HG03045 (cell line): Measurements from ENCODE around the gene NAALADL2.

Source experiments
- ATAC-seq: cut with Tn5 transposase; IDR thresholded peaks from one replicate; pipeline ENCODE4 v1.9.1; 2021; ENCODE audit warnings: mild to moderate bottlenecking, moderate library complexity; ENCODE audit not compliant: unreplicated experiment

The NAALADL2 gene

GRCh38 chr3:175295248-175296130 lies 436.4 kb downstream of the NAALADL2 start:
- no peak for ATAC-seq

DNA sequence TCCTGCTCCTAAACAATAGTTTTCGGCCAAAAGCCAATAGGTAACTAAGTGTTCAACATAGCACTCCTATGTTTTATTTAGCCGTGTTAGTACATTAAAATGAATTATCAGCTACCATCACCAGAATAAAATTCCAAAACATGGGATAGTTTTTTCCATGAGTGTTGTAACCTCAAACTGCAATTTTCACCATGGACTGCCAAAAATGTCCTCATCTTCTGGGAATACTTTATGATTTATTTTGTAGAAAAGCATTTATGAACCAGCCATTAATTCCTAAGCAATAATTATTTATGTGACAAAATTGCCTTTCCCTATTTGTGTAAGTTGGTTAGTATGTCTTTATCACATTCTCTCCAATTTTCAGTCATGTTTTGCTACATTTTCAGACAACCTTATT lies 438.1 kb downstream of the NAALADL2 start:
- no peak for ATAC-seq

DNA sequence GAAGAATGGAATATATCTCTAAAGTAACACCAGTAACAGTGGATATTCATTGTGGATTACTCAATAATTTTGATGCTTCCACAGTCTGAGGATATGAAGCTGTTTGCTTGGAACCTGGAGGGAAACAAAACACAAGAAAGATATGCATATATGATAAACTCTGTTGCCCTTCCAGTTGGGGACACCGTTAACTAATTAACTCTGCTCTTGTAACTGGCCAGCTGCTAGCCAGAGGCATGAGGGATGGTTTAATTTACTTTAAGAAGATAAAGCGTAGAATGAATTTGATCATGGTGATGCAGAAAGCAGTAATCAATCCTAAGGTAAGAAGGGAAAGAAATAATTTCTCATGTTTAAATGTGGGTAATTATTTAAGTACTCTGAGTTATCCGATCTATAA lies 442.6 kb downstream of the NAALADL2 start:
- ATAC-seq = no peak

- no peak for ATAC-seq
Observed at GRCh38 chr3:175304404-175304803, 445.3 kb downstream of the NAALADL2 start.

DNA sequence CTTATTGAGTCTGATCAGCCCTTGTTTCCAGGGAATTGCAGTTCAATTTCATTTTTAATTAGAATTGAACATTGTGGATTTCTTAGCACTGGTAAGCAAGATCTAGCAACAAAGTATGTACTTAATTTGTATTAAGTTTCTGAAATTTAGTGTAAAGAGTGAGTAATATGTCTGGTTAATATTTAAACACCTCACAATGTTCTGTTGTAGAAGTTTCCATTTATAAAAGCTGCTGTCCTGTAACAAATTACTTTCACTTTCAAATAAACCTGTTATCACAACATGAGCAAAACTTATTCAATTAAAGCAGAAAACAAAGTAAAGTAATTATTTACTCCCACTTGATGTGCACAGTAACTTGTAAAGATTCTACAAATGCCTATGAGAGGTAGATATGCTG lies 448.5 kb downstream of the NAALADL2 start:
- no peak for ATAC-seq

GRCh38 chr3:175308097-175308496 lies 449.0 kb downstream of the NAALADL2 start:
- ATAC-seq = no peak

- ATAC-seq = no peak
Observed at GRCh38 chr3:175310046-175310445, 450.9 kb downstream of the NAALADL2 start.

- ATAC-seq = no peak
Observed at GRCh38 chr3:175311404-175311803, 452.3 kb downstream of the NAALADL2 start.

DNA sequence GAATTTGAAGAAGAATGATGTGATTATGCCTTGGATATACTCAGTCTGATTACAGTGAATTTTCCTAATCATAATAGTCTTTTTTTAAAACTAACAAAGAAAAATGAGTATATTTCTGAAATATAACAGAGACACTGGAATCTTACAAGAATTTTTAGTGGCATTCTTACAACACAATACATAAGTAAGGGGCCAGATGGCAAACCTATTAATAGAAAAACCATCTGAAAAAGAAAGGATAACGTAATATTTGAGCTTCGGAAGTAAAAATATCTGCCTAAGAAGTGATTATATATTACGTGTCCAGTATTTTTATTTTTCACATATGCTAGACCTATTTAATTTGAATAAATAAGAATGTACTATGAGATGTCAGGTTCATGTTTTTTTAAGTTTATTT lies 452.8 kb downstream of the NAALADL2 start:
- no peak for ATAC-seq

DNA sequence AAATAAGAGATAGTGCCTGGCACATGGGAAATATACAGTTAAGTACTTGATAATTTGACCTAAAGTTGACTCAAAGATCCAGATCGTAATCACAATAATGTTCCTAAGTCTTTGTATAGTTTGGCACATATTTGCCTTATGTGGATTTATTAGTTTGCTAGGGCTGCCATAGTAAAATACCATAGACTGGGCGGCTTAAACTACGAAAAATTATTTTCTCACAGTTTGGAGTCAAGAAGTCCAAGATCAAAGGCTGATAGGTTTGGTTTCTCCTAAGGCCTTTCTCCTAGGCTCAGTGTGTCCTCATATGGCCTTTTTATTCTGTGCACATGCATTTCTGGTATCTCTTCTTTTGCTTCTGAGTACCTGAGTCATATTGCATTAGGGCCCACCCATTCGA lies 453.7 kb downstream of the NAALADL2 start:
- ATAC-seq = no peak

- no peak for ATAC-seq
Observed at GRCh38 chr3:175316799-175317198, 457.7 kb downstream of the NAALADL2 start.

GRCh38 chr3:175325440-175325839 lies 466.3 kb downstream of the NAALADL2 start:
- ATAC-seq = no peak

DNA sequence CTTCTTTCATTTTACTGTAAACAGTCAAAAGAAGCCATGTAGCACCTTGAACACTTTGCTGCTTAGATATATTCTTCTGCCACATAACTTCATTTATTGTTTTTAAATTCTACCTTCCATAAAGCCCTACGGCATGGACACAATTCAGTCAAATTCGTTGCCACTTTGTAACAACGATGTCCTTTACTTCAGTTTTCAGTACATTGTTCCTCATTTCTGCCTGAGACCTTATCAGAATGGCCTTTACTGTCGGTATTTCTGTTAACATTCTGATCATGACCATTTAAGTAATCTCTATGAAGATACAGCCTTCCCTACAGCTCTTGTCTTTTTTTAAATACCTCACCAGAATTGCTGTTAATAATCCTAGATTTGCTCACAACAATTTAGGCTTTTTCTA lies 466.9 kb downstream of the NAALADL2 start:
- no peak for ATAC-seq

DNA sequence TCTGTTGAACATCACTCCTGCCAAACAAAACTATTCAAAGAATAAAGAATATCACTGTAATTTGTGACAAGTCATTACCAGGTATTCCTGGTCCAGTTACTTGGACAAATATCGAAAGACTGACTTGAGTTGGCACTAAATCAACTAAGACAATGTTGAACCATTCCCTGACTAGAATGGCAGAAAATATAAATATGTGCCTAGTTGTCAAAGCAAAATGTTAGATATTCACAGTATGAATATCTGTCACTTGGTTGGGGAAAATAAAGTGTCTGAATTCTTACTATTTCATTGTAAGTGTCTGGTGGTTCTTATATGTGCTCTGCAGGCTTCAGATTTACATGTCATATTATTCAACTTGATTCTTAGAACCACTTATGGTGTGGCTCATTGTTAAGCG lies 470.2 kb downstream of the NAALADL2 start:
- ATAC-seq = no peak

DNA sequence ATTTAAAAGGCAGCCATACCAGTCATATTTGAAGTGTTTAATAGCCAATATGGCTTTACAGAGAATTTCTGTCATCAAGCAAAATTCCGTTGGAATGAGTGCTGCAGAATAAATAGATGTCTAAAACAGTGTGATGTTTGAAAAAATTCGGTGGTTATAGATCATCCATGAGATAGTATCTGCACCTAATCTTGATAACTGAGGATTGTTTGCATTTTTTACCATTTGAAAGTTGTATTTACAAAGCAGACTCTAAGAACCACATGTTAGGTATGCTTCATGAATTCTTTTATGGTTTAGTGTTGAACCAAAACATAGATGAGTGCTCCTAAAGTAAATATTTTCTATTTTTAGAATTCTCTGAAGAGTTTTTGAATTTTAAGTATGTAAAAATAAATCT lies 476.1 kb downstream of the NAALADL2 start:
- no peak for ATAC-seq

DNA sequence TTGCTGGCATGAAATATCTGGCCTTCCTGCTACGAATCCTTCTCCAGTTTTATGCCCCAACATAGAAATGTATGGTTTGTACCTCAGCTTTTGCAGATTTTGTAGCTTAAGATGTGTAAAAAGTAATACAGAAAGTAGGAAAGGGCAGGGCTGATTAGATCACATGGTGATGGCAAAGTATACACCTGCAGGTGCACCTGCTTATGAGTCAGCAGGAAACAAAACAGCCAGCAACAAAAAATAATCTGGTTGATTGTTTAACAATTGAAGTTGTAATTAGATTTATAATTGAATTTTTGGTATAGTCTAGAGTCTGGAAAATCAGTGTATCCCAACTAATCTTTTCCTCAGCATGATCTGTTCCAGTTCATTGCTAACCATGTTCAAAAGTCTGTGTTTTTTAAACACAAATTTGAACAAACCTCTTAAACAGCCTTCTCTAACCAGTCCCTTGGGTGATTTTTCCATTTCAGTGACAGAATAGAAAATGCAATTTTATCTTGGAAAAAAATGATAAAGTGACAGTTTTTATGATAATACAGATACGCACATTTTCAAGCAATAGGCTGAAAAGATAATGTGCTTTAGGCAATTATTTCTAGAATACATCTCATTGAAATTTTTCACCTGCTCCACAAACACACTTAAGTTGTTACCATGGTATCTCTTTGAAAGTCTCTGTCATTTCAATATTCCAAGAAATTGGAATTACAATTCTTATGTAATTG lies 477.4 kb downstream of the NAALADL2 start:
- no peak for ATAC-seq

DNA sequence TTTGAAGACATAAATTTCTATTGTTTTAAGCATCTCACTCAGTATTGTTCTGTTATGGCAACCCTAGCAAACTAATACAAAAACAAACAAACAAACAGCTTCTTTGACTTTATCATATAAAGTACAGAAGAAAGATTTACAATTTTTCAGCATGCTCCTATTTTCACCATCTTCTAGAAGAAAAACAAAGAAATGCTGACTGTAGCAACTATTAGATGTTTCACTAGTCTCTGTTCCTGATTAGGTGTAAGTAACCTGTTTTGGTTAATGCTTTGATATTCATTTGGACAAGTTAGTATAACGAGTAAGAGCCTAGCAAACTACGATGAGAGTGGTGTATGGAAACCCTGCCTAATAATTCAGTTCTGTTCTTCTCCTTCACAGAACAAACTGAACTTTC lies 478.5 kb downstream of the NAALADL2 start:
- no peak for ATAC-seq

DNA sequence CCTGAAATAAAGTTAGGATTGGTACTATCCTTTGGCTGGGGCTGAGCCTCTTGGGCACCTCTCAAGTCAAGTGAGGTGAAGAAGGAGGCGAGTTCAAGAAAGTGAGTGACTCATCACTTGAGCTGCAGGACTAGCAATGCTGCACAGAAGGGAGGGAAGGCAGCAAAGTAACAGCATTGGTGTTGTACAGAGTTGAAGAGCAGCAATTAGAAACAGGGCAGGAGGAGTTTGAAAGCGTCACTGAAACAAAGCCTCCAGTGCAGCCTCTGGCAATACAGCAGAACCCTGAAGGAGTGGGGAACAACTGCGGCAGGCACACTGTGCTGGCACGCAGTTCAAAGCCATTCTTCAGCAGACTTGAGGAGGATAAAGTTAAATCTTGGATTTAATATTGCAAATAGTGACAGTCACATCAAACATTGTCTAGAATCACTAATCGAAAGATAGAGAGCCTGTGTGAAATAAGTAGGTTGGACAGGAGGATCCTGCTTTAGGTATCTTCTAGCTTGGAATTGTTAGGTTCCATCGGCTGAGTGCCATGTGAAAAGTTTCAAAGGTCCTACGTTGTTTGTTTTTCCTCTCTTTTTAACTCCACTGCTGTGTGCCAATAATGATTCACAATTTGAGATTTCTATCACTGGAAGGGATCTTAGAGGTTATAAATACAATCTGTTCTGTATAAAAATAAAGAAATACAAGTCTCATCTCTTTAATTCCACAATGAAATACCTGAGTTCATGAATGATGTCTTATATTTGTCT lies 479.8 kb downstream of the NAALADL2 start:
- ATAC-seq = no peak

GRCh38 chr3:175340338-175341015 lies 481.3 kb downstream of the NAALADL2 start:
- no peak for ATAC-seq

DNA sequence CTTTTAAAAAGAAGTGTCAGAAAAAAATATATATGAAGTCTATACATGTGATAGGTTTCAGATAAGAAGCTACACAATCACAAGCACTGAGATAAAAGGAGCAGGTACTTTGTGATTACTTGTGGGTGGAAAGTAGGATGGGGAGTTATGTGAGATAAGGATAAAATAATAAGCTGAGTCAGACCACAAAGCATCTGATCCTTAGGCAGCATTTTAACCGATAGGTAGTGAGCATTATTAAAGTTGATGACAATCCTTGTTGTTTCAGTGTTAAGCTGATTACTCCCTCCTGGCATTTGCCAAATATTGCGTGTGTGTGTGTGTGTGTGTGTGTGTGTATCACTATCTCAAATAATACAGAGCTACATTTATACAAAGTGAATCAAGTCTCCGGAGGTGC lies 483.1 kb downstream of the NAALADL2 start:
- no peak for ATAC-seq

DNA sequence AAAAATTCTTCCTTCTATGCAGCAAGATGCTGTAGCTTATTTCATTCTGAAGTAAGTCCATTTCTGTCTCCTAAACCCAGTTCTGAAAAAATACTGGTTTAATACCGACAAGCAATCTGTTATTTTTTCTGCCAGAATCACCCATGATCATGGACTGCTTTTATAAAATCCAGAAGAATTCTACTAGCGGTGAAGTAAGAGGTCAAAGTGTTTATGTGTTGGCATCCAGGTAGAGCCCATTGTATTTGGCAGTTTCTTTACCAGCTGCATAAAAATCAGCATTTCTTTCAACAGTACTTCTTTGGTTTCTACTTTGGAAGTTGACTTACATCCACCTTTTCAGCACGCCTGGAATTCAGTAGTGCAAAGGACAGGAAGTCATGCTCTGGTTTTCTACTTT lies 484.8 kb downstream of the NAALADL2 start:
- ATAC-seq = no peak
